HG02852 (cell line): Measurements from ENCODE around the gene PRIMPOL.
A peak's percentile ranks its signal among the peaks of the same experiment; 100 is the strongest.
"Not testable (repeated sequence)": the region's sequence is repeated elsewhere in the genome, so short reads cannot be mapped to it uniquely, and the experiment has no call there.

ENCODE experiments used
- ATAC-seq: cut with Tn5 transposase; IDR thresholded peaks from one replicate; pipeline ENCODE4 v1.9.1; 2021; ENCODE audit warnings: mild to moderate bottlenecking, moderate library complexity; ENCODE audit not compliant: unreplicated experiment

The PRIMPOL gene

DNA sequence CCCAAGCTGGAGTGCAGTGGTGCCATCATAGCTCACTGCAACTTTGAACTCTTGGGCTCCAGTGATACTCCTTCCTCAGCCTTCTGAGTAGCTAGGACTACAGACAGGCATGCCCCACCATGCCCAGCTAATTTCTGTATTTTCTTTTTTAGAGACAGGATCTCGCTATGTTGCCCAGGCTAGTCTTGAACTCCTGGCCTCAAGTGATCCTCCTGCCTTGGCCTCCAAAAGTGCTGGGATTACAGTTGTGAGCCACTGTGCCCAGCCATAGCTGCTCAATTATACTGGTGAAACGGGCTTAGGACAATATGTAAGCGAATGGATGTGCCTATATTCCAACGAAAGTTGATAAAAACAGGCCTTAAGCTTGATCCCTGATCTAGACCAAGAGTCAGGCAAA lies 13.4 kb upstream of the PRIMPOL start:
- no peak for ATAC-seq

DNA sequence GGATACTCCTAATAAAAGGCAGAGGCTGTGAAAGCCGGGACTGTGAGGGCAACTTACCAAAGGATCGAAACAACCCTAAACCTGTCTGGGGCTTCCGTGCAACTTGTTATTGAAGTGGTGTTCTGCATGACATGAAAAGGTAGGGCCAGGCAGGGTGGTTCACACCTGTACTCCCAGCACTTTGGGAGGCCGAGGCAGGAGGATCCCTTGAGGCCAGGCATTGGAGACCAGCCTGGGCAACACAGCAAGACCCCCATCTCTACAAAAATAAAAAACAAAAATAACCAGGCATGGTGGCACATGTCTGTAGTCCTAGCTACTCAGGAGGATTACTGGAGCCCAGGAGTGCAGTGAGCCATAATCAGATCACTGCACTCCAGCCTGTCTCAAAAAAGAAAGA lies 12.6 kb upstream of the PRIMPOL start:
- ATAC-seq: no peak

DNA sequence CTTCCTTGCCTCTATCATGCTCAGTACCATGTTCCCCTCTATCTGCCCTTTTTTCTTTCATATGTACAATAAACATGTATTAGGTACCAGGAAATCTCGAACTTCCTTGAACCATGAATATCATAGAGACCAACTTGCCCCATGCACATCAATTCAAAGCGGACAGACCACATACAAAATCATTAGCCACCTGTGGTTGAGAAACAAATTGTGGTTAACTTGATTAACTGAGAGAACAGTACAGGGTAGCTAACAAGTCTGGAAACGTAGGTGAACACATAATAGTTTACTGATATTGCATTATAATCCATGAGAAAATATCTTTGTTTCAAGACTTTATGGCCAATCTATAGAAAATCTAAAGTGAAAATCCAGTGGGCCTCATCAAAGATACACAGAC lies 8.5 kb upstream of the PRIMPOL start:
- no peak for ATAC-seq

DNA sequence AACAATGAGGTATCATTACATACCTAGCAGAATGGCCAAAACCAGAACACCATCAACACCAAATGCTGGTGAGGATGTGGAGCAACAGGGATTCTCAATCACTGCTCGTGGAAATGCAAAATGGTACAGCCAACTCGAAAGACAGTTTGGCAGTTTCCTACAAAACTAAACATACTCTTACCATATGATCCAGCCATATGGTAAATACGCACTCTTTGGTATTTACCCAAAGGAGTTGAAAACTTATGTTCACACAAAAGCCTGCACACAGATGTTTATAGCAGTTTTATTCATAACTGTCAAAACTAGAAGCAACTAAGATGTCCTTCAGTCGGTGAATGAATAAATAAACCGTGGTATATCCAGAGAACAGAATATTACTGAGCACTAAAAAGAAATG lies 8.1 kb upstream of the PRIMPOL start:
- no peak for ATAC-seq

- no peak for ATAC-seq
Measured at GRCh38 chr4:184643731-184644130, 5.8 kb upstream of the PRIMPOL start.

GRCh38 chr4:184644553-184645307 lies 4.8 kb upstream of the PRIMPOL start:
- ATAC-seq: no peak

- no peak for ATAC-seq
Measured at GRCh38 chr4:184645904-184646610, 3.5 kb upstream of the PRIMPOL start.

DNA sequence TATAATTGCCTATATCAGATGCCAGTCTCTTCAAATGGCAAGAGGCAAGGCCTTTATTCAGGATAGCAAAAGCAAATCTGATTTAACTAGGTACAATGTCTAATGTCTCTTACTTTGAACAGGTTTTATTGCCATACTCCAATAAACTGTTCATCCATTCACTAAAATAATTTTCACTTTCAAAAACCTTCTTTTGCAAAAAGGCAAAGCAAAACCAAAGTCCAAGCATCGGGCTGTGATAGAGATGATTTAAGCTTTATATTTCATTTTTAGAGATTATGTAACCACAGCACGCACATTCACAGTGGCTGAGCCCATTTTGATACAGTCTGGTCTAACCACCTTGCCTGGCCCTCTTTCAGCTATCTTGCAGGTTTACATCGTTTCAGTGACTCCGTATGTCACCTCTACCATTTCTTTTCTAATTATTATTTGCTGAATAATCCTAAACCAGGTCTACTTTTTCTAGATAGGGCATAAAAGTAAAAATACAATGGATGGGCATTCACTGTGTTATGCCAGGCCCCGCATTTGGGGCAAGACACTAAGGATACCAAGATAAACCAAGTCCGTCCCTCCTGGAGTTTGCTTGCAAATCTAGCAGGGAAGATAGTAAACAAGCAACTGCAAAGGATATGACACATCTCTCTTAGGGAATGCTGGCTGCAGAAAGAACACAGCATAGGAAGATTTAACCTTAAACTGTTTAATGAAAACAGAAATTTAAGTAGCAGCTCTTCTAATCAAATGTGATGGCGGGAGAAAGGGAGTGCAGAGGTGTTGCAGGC lies 2.1 kb upstream of the PRIMPOL start:
- no peak for ATAC-seq

- no peak for ATAC-seq
Measured at GRCh38 chr4:184648054-184648312, 1.6 kb upstream of the PRIMPOL start.

DNA sequence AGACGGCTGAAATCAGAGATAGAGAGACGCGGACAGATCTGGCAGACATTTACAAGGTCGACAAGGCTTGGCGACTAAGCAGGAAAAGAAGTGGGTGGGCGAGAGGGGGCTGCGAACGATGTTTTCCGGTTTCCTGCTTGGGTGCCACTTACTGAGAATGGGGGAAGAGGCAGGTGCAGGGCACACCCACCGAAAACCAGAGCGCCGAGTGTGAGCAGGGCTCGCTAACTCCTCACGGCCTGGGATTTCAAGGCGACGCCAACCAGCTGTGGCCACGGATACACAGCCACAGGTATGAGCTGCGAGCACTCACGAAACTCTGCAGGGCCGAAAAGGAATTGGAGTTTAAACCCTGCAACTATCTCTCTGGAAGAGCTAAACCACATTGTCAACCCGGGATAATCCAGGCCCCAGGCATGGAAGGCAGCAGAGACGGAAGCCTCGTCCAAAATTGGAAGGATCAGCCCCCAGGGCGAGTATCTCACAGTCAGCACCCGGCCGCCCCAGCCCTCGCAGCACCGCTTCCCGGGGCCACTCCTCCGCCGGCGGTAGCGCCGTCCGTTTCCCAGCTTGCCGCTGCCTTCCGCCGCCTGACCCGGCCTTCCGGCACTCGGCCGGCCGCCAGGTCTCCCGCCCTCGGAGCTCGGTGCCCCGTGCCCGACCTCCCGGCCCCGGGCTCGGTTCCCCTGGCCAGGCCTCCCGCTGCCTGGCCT lies 1.1 kb upstream of the PRIMPOL start:
- peak; percentile 24 for ATAC-seq

- ATAC-seq: peak; percentile 11
Measured at GRCh38 chr4:184649971-184650855, 675 bp downstream of the PRIMPOL start.

GRCh38 chr4:184651899-184652298 lies 2.4 kb downstream of the PRIMPOL start:
- ATAC-seq: no peak

DNA sequence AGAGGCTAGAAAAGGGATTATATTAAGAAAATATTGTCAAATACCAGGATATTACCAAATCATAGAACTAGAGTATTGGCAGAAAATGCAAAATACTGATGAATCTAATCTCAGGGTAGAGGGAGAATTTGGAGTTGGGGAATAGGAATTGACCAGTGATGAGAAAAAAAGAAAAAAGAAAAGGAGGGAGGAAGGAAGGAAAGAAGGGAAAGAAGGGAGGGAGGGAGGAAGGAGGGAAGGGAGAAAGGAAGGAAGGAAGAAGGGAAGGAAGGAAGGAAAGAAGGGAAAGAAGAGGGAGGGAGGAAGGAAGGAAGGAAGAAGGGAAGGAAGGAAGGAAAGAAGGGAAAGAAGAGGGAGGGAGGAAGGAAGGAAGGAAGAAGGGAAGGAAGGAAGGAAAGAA lies 3.1 kb downstream of the PRIMPOL start:
- ATAC-seq: not testable (repeated sequence)

DNA sequence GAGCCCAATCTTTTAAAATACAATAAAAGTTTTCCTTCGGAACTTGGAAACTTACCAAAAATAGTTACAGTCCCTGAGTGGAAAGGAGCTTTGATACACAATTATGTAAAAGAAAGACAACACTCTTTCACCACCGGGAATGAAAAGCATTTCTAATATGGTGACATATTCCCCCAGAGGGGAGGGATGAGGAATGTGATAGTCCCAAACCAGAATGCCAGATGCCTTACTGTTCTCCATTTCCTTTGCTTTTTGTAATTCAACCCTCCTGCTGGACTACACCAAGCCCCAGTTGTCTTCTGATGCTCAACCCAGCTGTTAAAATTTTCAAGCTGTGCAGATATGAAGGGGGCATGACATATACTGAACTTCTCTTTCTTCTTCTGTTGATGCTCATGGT lies 4.1 kb downstream of the PRIMPOL start:
- no peak for ATAC-seq

DNA sequence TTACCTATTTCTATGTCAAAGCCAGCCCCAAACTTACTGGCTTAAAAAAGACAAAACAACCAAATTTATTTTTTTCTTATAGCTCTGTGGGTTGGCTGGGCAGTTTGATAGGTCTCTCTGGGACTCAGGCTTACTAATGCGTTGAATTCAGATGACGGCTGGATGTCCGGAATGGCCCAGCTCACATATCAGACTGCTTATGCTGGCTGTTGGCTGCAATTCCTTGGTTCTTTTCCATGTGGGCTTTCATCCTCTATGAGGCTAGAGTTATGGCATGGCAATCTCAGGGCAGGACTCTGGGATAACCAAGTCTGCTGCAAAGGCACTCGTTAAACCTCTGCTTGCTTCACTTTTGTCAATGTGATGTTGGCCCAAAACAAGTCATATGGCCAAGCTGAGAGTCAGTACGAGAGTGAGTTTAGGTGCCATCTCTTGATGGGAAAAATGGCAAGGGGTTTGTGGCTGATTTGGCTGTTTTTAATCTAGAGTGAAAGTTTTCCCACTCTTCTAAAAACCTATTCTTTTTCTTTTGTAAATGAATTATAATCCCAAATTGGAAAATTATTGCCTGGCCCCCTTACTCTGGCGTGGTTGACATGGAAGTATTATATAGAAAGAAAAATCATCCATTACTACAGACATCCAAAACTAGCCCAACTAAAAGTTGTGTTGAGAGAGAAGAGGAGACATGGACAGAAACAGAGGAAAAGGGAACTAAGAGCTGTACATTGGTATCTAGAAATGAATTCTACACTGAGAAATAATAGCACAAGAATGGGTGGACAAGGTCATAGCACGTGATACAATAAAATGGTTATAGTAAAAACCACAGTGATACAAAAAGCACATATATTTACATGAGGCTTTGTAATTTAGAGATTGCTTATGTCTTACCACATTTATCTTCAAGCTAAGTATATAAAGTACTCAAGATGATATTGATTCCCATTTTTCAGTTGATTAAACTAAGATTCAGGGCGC lies 6.6 kb downstream of the PRIMPOL start:
- no peak for ATAC-seq

- no peak for ATAC-seq
Measured at GRCh38 chr4:184657144-184657543, 7.6 kb downstream of the PRIMPOL start.

- ATAC-seq: not testable (repeated sequence)
Measured at GRCh38 chr4:184657820-184658219, 8.3 kb downstream of the PRIMPOL start.

- ATAC-seq: no peak
Measured at GRCh38 chr4:184660978-184661377, 11.4 kb downstream of the PRIMPOL start.

DNA sequence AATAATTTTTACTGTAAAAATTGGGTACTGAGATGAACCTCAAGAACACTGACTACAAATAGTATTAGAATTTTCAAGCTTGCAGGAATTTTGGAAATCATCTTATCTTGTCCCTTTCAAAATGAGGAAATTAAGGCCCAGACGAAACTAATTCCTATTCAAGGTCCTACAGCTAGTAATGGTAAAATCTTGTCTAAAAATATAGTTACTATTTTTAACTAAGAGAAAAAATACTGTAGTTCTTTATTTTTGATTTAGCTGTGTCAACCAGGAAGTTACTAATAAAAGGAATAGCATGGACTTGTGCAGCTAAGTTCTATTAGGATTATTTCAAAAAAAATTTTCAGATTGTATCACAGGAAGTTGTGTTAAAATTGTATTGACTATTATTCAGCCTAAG lies 12.7 kb downstream of the PRIMPOL start:
- no peak for ATAC-seq
